H9 (cell line): ENCODE measurements around the gene ARF5. TPM values are rescaled to one million over a fixed set of nuclear protein-coding genes. Genes with fewer than 3 reads are reported as not detected.

Experiments used
- DNase-seq: peaks from one replicate; pipeline ENCODE4 v3.0.0-alpha.2; 2017
- H2AFZ ChIP-seq: one replicate; pipeline ENCODE4 v1.6.1; 2013; ENCODE audit warnings: mild to moderate bottlenecking, low read length, control low read depth, moderate library complexity
- H2AK5ac ChIP-seq: 2 replicates; pipeline ENCODE4 v1.6.1; 2013; ENCODE audit warnings: low read length, control low read depth, mixed read lengths; ENCODE audit not compliant: insufficient read length
- H2BK120ac ChIP-seq: one replicate; pipeline ENCODE4 v1.6.1; 2013; ENCODE audit warnings: low read depth, mild to moderate bottlenecking, low read length, control low read depth, inconsistent platforms; ENCODE audit not compliant: poor library complexity, severe bottlenecking
- H2BK12ac ChIP-seq: 2 replicates; pipeline ENCODE4 v1.6.1; 2013; ENCODE audit warnings: low read length, control low read depth, mixed read lengths, low read depth; ENCODE audit not compliant: insufficient read length
- H2BK15ac ChIP-seq: 2 replicates; pipeline ENCODE4 v1.6.1; 2013; ENCODE audit warnings: low read depth, low read length, control low read depth
- H2BK20ac ChIP-seq: one replicate; pipeline ENCODE4 v1.6.1; 2013; ENCODE audit warnings: low read depth, mild to moderate bottlenecking, low read length, control low read depth, inconsistent platforms; ENCODE audit not compliant: poor library complexity, severe bottlenecking
- H2BK5ac ChIP-seq: 2 replicates; pipeline ENCODE4 v1.6.1; 2013; ENCODE audit warnings: low read length, control low read depth, mixed read lengths; ENCODE audit not compliant: insufficient read length
- H3K14ac ChIP-seq: 2 replicates; pipeline ENCODE4 v1.6.1; 2013; ENCODE audit warnings: low read length, control low read depth; ENCODE audit not compliant: insufficient read depth
- H3K18ac ChIP-seq: 2 replicates; pipeline ENCODE4 v1.6.1; 2013; ENCODE audit warnings: low read depth, mild to moderate bottlenecking, mixed read lengths, low read length, control low read depth; ENCODE audit not compliant: insufficient read length
- H3K23ac ChIP-seq: 2 replicates; pipeline ENCODE4 v1.6.1; 2013; ENCODE audit warnings: low read length, control low read depth, mixed read lengths, low read depth; ENCODE audit not compliant: insufficient read length
- H3K23me2 ChIP-seq: 2 replicates; pipeline ENCODE4 v1.6.1; 2013; ENCODE audit warnings: low read depth, mild to moderate bottlenecking, mixed read lengths, low read length, control low read depth; ENCODE audit not compliant: insufficient read length, poor library complexity, severe bottlenecking
- H3K27ac ChIP-seq: 2 replicates; pipeline ENCODE4 v1.5.1; 2013; ENCODE audit warnings: low read length, control low read depth, mixed read lengths, low read depth; ENCODE audit not compliant: insufficient read length
- H3K27me3 ChIP-seq: 2 replicates; pipeline ENCODE4 v1.6.1; 2013; ENCODE audit warnings: low read length, control low read depth, inconsistent platforms; ENCODE audit not compliant: insufficient read depth
- H3K4ac ChIP-seq: 2 replicates; pipeline ENCODE4 v1.6.1; 2013; ENCODE audit warnings: low read depth, mild to moderate bottlenecking, control low read depth, inconsistent platforms, low read length, moderate library complexity
- H3K4me1 ChIP-seq: 2 replicates; pipeline ENCODE4 v1.6.1; 2013; ENCODE audit warnings: low read length, control low read depth, inconsistent platforms; ENCODE audit not compliant: insufficient read depth
- H3K4me2 ChIP-seq: 2 replicates; pipeline ENCODE4 v1.6.1; 2013; ENCODE audit warnings: low read length, control low read depth, mixed read lengths; ENCODE audit not compliant: insufficient read length, insufficient read depth
- H3K56ac ChIP-seq: 2 replicates; pipeline ENCODE4 v1.6.1; 2013; ENCODE audit warnings: low read depth, mild to moderate bottlenecking, mixed read lengths, low read length, control low read depth; ENCODE audit not compliant: insufficient read length
- H3K79me1 ChIP-seq: 2 replicates; pipeline ENCODE4 v1.6.1; 2013; ENCODE audit warnings: low read depth, mild to moderate bottlenecking, moderate library complexity, low read length, control low read depth, inconsistent platforms; ENCODE audit not compliant: insufficient read depth, poor library complexity, severe bottlenecking
- H3K79me2 ChIP-seq: 2 replicates; pipeline ENCODE4 v1.6.1; 2013; ENCODE audit warnings: low read length, control low read depth, inconsistent platforms; ENCODE audit not compliant: insufficient read depth
- H3K9ac ChIP-seq: 2 replicates; pipeline ENCODE4 v1.6.1; 2013; ENCODE audit warnings: low read length, control low read depth, mixed read lengths; ENCODE audit not compliant: insufficient read length; ENCODE audit errors: extremely low read depth
- H3K9me3 ChIP-seq: one replicate; pipeline ENCODE4 v1.6.1; 2013; ENCODE audit warnings: low read depth, low read length, inconsistent platforms; ENCODE audit not compliant: control insufficient read depth
- H3T11ph ChIP-seq: one replicate; pipeline ENCODE4 v1.6.1; 2013; ENCODE audit warnings: mild to moderate bottlenecking, low read length, control low read depth, inconsistent platforms
- H4K20me1 ChIP-seq: one replicate; pipeline ENCODE4 v1.6.1; 2013; ENCODE audit not compliant: control insufficient read depth, insufficient read length, insufficient read depth
- H4K5ac ChIP-seq: 2 replicates; pipeline ENCODE4 v1.6.1; 2013; ENCODE audit warnings: low read depth, mild to moderate bottlenecking, mixed read lengths, low read length, control low read depth; ENCODE audit not compliant: insufficient read length
- H4K8ac ChIP-seq: replicated peaks from 2 replicates; pipeline ENCODE4 v1.6.1; 2013; ENCODE audit warnings: low read length, control low read depth, mixed read lengths, low read depth; ENCODE audit not compliant: insufficient read length
- H4K91ac ChIP-seq: 2 replicates; pipeline ENCODE4 v1.6.1; 2013; ENCODE audit warnings: low read depth, mild to moderate bottlenecking, moderate library complexity, mixed read lengths, low read length, control low read depth; ENCODE audit not compliant: insufficient read length
- H3K27ac Mint-ChIP-seq, 3 experiments: 2 replicates in 2 of 3; 3 replicates in 1 of 3; pipeline ENCODE4 v1.8.0; 2020 to 2021; ENCODE audit warnings: mixed read lengths in 3 of 3, mild to moderate bottlenecking in 1 of 3, moderate library complexity in 1 of 3
- H3K27me3 Mint-ChIP-seq: 2 replicates; pipeline ENCODE4 v1.8.0; 2021; ENCODE audit warnings: low read depth, mild to moderate bottlenecking, moderate library complexity, mixed read lengths
- H3K36me3 Mint-ChIP-seq, 3 experiments: 2 replicates in 2 of 3; 3 replicates in 1 of 3; pipeline ENCODE4 v1.8.0; 2020 to 2021; ENCODE audit warnings: low read depth in 3 of 3, mixed read lengths in 3 of 3; ENCODE audit not compliant: insufficient read depth in 1 of 3
- H3K4me1 Mint-ChIP-seq, 2 experiments: 2 replicates each; pipeline ENCODE4 v1.8.0; 2020; ENCODE audit warnings: mixed read lengths in 2 of 2
- H3K4me3 Mint-ChIP-seq, 2 experiments: 2 replicates in 1 of 2; 3 replicates in 1 of 2; pipeline ENCODE4 v1.8.0; 2020 to 2021; ENCODE audit warnings: mild to moderate bottlenecking in 2 of 2, mixed read lengths in 2 of 2, moderate library complexity in 1 of 2
- H3K9me3 Mint-ChIP-seq, 2 experiments: 2 replicates in 1 of 2; 3 replicates in 1 of 2; pipeline ENCODE4 v1.8.0; 2020; ENCODE audit warnings: mild to moderate bottlenecking in 2 of 2, mixed read lengths in 2 of 2, moderate library complexity in 1 of 2
- WGBS: extraction: QIAGEN DNeasy Blood & Tissue Kit; methylation state at CpG from one replicate; pipeline ENCODE4 v1.1.7; 2013; ENCODE audit warnings: missing lambda C conversion rate, low lambda C conversion rate, mixed read lengths; ENCODE audit not compliant: insufficient read length; ENCODE audit errors: extremely low coverage; 5-methylcytosine and 5-hydroxymethylcytosine counted together
- total RNA-seq: library from RNA; stranded (reverse); gene quantifications from 2 replicates; pipeline ENCODE4 v1.2.1, GENCODE V29; 2021
- TF ChIP-seq, protein P1 (sequence below): fragments of 200-600 bp; sonication (generic); conservative IDR thresholded peaks from 3 replicates; pipeline ENCODE4 v1.8.0; 2021; ENCODE audit warnings: antibody characterized with exemption, mild to moderate bottlenecking

The ARF5 gene
- total RNA-seq, 1 experiment from 2014 or later, result 169 TPM

DNA sequence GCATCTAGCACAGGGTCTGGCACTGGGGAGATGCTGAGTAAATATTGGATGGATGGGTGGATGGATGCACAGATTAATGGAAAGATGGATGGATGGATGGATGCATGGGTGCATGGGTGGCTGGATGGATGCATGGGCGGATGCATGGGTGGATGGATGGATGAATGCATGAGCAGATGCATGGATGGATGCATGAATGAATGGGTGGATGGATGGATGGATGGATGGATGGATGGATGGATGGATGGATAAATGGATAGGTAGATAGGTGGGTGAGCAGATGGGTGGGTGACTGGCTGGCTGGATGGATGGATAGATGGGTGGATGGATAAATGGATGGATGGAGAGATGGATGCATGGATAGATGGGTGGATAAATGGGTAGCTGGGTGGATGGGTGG, 24.1 kb downstream of the ARF5 start:
- Histone ChIP-seq H2BK120ac (no peak overlapping the region), H3K9me3 (no peaks in the 10 kb centered on the region), H2AFZ (no peak overlapping the region), H3K27ac (no peak overlapping the region), H3K27me3 (peaks cover 3% of the 10 kb centered on the region), H3K56ac (no peak overlapping the region), H2BK12ac (no peak overlapping the region), H2BK15ac (no peak overlapping the region), H4K20me1 (no peaks in the 10 kb centered on the region), H4K8ac (no peak overlapping the region), H3K9ac (no peak overlapping the region), H3K18ac (no peak overlapping the region), H4K91ac (no peak overlapping the region), H2AK5ac (no peak overlapping the region), H4K5ac (no peak overlapping the region), H3K79me2 (no peaks in the 10 kb centered on the region), H2BK5ac (no peak overlapping the region), H3K4ac (no peak overlapping the region), H3K14ac (no peak overlapping the region), H2BK20ac (no peak overlapping the region), H3K23ac (no peak overlapping the region), H3K4me2 (no peak overlapping the region), H3K23me2 (no peaks in the 10 kb centered on the region), H3T11ph (no peak overlapping the region), H3K79me1 (no peaks in the 10 kb centered on the region), H3K4me1 (no peaks in the 10 kb centered on the region)
- Mint-ChIP-seq H3K9me3 (peaks cover 7 to 8% of the 10 kb centered on the region in 2 experiments; a peak in 4 of 5 replicates), H3K36me3 (peaks cover 0 to 4% (median 0%) of the 10 kb centered on the region in 3 experiments; a peak in 4 of 7 replicates), H3K27me3 (peaks cover 57% of the 10 kb centered on the region), H3K27ac (no peak overlapping the region; a peak in 1 of 7 replicates), H3K4me1 (0 out of 4 replicates have a peak, but pooled peaks cover 0 to 2% of the 10 kb centered on the region in 2 experiments), H3K4me3 (no peak overlapping the region)
- WGBS, result no CpG with 5 or more reads among the region's 1 CpG
- TF ChIP-seq, protein P1, sequence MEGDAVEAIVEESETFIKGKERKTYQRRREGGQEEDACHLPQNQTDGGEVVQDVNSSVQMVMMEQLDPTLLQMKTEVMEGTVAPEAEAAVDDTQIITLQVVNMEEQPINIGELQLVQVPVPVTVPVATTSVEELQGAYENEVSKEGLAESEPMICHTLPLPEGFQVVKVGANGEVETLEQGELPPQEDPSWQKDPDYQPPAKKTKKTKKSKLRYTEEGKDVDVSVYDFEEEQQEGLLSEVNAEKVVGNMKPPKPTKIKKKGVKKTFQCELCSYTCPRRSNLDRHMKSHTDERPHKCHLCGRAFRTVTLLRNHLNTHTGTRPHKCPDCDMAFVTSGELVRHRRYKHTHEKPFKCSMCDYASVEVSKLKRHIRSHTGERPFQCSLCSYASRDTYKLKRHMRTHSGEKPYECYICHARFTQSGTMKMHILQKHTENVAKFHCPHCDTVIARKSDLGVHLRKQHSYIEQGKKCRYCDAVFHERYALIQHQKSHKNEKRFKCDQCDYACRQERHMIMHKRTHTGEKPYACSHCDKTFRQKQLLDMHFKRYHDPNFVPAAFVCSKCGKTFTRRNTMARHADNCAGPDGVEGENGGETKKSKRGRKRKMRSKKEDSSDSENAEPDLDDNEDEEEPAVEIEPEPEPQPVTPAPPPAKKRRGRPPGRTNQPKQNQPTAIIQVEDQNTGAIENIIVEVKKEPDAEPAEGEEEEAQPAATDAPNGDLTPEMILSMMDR, result no peak
- DNase-seq, result no peak
